Stomach (tissue), 4 donors: ENCODE data around the gene OBSCN.

Experiments used
- EP300 ChIP-seq: sonication (generic); formaldehyde crosslinking; IDR thresholded peaks from one replicate; pipeline ENCODE4 v1.6.1; 2017; ENCODE audit warnings: antibody characterized with exemption
- POLR2A ChIP-seq, 4 donors: fragments of 450-650 bp; IDR thresholded peaks; one replicate each; pipeline ENCODE4 v1.6.1; 2016; ENCODE audit warnings: antibody characterized with exemption in 4 of 4, control low read depth in 2 of 4, mild to moderate bottlenecking in 1 of 4, moderate library complexity in 1 of 4
- POLR2AphosphoS5 ChIP-seq, 3 donors: sonication (generic); formaldehyde crosslinking; IDR thresholded peaks; one replicate each; pipeline ENCODE4 v1.6.1; 2016; ENCODE audit warnings: antibody characterized with exemption in 3 of 3
- TF ChIP-seq, protein P1 (sequence below), 7 experiments: fragments of 450-650 bp in 4 of 7; fragments of 200-600 bp in 3 of 7; sonication (generic) in 3 of 7; IDR thresholded peaks; one replicate each; pipeline ENCODE4 v1.5.1; 2016 to 2019; ENCODE audit warnings: antibody characterized with exemption in 7 of 7, control low read depth in 2 of 7, mild to moderate bottlenecking in 1 of 7

DNA sequence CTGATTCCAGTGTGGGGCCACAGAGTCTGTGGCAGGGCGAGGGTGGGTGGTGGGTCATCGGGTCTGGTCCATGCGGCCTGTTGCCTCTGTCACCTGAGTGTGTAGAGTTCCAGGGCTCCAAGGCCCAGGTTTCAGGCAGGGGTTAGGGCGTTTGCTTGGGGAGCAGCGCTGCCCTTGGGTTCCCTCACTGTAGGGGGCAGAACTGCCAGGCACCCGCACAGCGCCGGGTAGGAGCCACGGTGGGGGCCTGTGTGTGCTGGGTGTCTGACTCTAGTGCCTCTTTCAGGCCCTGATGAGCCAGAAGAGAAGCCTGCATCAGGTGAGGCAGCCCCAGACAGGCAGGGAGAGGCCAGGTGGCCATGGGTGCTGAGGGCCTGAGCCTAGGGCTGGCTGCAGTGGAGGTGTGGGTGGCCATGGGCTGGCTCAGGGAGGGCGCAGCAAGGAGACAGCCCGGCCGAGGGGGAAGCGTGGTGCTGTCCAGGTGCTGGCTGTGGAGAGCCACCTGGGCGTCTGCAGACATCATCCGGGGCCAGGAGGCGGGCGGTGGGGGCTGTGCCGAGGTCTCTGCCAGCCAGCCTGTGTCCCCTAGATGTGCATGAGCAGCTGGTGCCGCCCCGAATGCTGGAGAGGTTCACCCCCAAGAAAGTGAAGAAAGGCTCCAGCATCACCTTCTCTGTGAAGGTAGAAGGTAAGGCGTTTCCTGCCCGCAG is 126.5 kb downstream of the OBSCN start:
- TF ChIP-seq POLR2AphosphoS5 (IDR thresholded peaks at IDR 0.05) (no peak), EP300 (no peak), POLR2A (IDR thresholded peaks at IDR 0.05) (no peak)
- TF ChIP-seq, protein P1, sequence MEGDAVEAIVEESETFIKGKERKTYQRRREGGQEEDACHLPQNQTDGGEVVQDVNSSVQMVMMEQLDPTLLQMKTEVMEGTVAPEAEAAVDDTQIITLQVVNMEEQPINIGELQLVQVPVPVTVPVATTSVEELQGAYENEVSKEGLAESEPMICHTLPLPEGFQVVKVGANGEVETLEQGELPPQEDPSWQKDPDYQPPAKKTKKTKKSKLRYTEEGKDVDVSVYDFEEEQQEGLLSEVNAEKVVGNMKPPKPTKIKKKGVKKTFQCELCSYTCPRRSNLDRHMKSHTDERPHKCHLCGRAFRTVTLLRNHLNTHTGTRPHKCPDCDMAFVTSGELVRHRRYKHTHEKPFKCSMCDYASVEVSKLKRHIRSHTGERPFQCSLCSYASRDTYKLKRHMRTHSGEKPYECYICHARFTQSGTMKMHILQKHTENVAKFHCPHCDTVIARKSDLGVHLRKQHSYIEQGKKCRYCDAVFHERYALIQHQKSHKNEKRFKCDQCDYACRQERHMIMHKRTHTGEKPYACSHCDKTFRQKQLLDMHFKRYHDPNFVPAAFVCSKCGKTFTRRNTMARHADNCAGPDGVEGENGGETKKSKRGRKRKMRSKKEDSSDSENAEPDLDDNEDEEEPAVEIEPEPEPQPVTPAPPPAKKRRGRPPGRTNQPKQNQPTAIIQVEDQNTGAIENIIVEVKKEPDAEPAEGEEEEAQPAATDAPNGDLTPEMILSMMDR (IDR thresholded peaks at IDR 0.05) = no peak
